Spleen (tissue), 7 donors: Measurements from ENCODE around the gene CSRNP2.

Experiments used
- POLR2A ChIP-seq, 3 donors: fragments of 450-650 bp; IDR thresholded peaks; one replicate each; pipeline ENCODE4 v1.5.1; 2017; ENCODE audit warnings: antibody characterized with exemption in 3 of 3, mild to moderate bottlenecking in 1 of 3
- POLR2AphosphoS5 ChIP-seq, 3 donors: sonication (generic); formaldehyde crosslinking; IDR thresholded peaks; one replicate each; pipeline ENCODE4 v1.5.1; 2017; ENCODE audit warnings: antibody characterized with exemption in 3 of 3
- TF ChIP-seq, protein P1 (sequence below), 11 experiments: fragments of 200-600 bp in 7 of 11; fragments of 450-650 bp in 4 of 11; sonication (generic) in 4 of 11; IDR thresholded peaks in 8 of 11; conservative IDR thresholded peaks in 3 of 11; 1 replicate in 7 of 11; 2 replicates in 4 of 11; pipeline versions ENCODE4 v1.4.0 to v1.8.0; 2016 to 2021; ENCODE audit warnings: antibody characterized with exemption in 11 of 11, inconsistent platforms in 4 of 11, mild to moderate bottlenecking in 1 of 11
- donor health status: DM: no; HTN: no; CAD: no; lungs with moderate emphysema.
- donor health status: DM: no; HTN: no; CAD: no.
- donor health status: DM: no; HTN: no; CAD: no.

DNA sequence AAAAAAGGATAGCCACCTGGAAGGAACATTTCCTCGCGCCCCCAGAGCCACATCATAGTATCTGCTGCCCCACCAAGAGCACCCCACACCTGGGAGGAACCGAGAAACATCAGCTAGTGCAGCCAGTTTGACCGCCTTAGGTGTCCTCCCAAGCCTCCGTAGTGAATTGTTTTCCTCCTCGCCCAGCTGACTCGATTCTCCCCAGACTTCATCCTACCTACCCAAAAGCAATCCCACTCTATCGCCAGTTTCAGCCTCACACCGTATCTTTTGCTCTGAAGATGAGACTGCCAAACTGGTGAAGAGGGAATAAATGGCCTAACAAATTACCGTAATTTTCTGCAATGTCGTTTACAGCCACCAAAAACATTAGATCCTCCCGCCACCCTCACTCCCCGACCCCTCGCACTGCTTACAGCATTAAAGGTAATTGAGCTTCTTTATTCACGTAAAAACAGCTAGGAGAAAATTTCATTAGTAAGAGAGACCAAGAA, 56.0 kb downstream of the CSRNP2 start:
- TF ChIP-seq, protein P1, sequence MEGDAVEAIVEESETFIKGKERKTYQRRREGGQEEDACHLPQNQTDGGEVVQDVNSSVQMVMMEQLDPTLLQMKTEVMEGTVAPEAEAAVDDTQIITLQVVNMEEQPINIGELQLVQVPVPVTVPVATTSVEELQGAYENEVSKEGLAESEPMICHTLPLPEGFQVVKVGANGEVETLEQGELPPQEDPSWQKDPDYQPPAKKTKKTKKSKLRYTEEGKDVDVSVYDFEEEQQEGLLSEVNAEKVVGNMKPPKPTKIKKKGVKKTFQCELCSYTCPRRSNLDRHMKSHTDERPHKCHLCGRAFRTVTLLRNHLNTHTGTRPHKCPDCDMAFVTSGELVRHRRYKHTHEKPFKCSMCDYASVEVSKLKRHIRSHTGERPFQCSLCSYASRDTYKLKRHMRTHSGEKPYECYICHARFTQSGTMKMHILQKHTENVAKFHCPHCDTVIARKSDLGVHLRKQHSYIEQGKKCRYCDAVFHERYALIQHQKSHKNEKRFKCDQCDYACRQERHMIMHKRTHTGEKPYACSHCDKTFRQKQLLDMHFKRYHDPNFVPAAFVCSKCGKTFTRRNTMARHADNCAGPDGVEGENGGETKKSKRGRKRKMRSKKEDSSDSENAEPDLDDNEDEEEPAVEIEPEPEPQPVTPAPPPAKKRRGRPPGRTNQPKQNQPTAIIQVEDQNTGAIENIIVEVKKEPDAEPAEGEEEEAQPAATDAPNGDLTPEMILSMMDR (IDR thresholded peaks at IDR 0.05 in 8 of 11, conservative IDR thresholded peaks at IDR 0.05 in 3 of 11), result no peak
- TF ChIP-seq POLR2AphosphoS5 (IDR thresholded peaks at IDR 0.05) (no peak), POLR2A (IDR thresholded peaks at IDR 0.05) (no peak)
